ENCODE results near the gene PERM1. TPM values are rescaled to one million over a fixed set of nuclear protein-coding genes. Genes with fewer than 3 reads are reported as not detected.

Gene PERM1
- total and polyA plus RNA-seq, 9 of the 15 experiments (the other 6 are each of a cell fraction or from before 2014, with no cell fraction given) = not detected

DNA sequence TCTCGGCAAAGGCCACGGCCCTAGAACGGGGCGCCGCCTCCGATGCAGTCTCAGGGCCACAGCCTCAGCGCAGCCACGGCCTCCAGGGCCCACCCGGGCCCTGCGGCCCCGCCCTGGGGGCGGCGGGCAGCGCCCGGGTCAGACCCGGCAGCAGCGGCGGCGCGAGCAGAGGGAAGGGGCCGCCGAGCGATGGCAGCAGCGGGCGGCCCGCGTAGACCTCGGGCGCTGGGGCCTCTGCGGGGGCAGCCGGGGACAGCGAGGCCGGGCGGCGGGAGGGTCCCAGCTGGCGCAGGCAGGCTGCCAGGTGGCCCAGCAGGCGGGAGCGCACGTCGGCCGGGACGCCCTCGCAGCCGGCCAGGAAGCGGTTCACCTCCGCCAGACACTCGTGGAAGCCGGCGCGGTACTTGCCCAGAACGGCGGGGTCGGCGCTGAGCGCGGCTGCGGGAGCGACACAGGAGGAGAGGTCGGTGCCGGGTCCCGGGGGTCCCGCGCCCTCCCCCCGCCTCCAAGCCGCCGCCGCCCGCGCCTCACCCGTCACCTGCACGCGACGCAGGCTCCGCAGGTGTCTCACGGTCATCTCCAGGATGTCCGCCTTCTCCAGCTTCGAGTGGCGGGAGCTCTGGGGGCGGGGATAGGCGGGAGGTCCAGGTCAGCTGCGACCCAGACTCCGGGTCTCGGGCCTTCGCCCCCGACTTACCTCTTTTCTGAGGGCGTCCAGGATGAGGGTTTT is 17.3 kb upstream of the PERM1 start (continued):
- TF ChIP-seq, protein P1, sequence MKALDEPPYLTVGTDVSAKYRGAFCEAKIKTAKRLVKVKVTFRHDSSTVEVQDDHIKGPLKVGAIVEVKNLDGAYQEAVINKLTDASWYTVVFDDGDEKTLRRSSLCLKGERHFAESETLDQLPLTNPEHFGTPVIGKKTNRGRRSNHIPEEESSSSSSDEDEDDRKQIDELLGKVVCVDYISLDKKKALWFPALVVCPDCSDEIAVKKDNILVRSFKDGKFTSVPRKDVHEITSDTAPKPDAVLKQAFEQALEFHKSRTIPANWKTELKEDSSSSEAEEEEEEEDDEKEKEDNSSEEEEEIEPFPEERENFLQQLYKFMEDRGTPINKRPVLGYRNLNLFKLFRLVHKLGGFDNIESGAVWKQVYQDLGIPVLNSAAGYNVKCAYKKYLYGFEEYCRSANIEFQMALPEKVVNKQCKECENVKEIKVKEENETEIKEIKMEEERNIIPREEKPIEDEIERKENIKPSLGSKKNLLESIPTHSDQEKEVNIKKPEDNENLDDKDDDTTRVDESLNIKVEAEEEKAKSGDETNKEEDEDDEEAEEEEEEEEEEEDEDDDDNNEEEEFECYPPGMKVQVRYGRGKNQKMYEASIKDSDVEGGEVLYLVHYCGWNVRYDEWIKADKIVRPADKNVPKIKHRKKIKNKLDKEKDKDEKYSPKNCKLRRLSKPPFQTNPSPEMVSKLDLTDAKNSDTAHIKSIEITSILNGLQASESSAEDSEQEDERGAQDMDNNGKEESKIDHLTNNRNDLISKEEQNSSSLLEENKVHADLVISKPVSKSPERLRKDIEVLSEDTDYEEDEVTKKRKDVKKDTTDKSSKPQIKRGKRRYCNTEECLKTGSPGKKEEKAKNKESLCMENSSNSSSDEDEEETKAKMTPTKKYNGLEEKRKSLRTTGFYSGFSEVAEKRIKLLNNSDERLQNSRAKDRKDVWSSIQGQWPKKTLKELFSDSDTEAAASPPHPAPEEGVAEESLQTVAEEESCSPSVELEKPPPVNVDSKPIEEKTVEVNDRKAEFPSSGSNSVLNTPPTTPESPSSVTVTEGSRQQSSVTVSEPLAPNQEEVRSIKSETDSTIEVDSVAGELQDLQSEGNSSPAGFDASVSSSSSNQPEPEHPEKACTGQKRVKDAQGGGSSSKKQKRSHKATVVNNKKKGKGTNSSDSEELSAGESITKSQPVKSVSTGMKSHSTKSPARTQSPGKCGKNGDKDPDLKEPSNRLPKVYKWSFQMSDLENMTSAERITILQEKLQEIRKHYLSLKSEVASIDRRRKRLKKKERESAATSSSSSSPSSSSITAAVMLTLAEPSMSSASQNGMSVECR (CRISPR knock-in tag; IDR thresholded peaks at IDR 0.05) = peak; percentile 13; the same call in 1 of the 2 replicates
- TF ChIP-seq DDX20 (tag; IDR thresholded peaks at IDR 0.05; ENCODE audit: low read depth) = no peak
- TF ChIP-seq, protein P2, sequence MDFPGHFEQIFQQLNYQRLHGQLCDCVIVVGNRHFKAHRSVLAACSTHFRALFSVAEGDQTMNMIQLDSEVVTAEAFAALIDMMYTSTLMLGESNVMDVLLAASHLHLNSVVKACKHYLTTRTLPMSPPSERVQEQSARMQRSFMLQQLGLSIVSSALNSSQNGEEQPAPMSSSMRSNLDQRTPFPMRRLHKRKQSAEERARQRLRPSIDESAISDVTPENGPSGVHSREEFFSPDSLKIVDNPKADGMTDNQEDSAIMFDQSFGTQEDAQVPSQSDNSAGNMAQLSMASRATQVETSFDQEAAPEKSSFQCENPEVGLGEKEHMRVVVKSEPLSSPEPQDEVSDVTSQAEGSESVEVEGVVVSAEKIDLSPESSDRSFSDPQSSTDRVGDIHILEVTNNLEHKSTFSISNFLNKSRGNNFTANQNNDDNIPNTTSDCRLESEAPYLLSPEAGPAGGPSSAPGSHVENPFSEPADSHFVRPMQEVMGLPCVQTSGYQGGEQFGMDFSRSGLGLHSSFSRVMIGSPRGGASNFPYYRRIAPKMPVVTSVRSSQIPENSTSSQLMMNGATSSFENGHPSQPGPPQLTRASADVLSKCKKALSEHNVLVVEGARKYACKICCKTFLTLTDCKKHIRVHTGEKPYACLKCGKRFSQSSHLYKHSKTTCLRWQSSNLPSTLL (IDR thresholded peaks at IDR 0.05) = no peak
- no peak for TF ChIP-seq EP300 (IDR thresholded peaks at IDR 0.05; ENCODE audit: low read length)
- TF ChIP-seq TAF1 (IDR thresholded peaks at IDR 0.05; ENCODE audit: control insufficient read depth, extremely low read depth, insufficient read depth, low read length, severe bottlenecking) = peak; percentile 24
- TF ChIP-seq, protein P3, sequence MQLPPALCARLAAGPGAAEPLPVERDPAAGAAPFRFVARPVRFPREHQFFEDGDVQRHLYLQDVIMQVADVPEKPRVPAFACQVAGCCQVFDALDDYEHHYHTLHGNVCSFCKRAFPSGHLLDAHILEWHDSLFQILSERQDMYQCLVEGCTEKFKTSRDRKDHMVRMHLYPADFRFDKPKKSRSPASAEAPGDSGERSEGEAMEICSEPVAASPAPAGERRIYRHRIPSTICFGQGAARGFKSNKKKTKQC (CRISPR knock-in tag; IDR thresholded peaks at IDR 0.05) = no peak
- no peak for TF ChIP-seq SRSF1 (IDR thresholded peaks at IDR 0.05; ENCODE audit: low read depth, low read length)
- TF ChIP-seq CREBBP (IDR thresholded peaks at IDR 0.05; ENCODE audit: low read depth, low read length) = no peak
- no peak for TF ChIP-seq XRCC3 (IDR thresholded peaks at IDR 0.05)
- TF ChIP-seq MBD2 (IDR thresholded peaks at IDR 0.05; ENCODE audit: borderline replicate concordance, low read depth) = no peak
- peak; percentile 64 for TF ChIP-seq RBBP5 (IDR thresholded peaks at IDR 0.05; ENCODE audit: borderline replicate concordance, insufficient read depth, low read length, poor library complexity, severe bottlenecking)
- TF ChIP-seq KLF1 (tag; IDR thresholded peaks at IDR 0.05) = 0 out of 2 replicates have a peak, but pooled peaks have one; percentile 29
- TF ChIP-seq SREBF1 (IDR thresholded peaks at IDR 0.05; ENCODE audit: borderline replicate concordance, low read depth, low read length) = no peak
- TF ChIP-seq NELFE (IDR thresholded peaks at IDR 0.05; ENCODE audit: insufficient read depth, insufficient read length) = no peak
- TF ChIP-seq ZSCAN32 (CRISPR knock-in tag; IDR thresholded peaks at IDR 0.05) = no peak
- TF ChIP-seq HNRNPK (IDR thresholded peaks at IDR 0.05; ENCODE audit: low read depth, low read length, poor library complexity, severe bottlenecking) = peak; percentile 29
- no peak for TF ChIP-seq BRD9 (IDR thresholded peaks at IDR 0.05; ENCODE audit: low read depth, partially characterized antibody)
- no peak for TF ChIP-seq HOXB6 (CRISPR knock-in tag; IDR thresholded peaks at IDR 0.05; ENCODE audit: borderline replicate concordance)
- peak; percentile 5; the same call in 1 of the 2 replicates for TF ChIP-seq TEAD4 (IDR thresholded peaks at IDR 0.05; ENCODE audit: low read length)
- no peak for TF ChIP-seq TEAD4 (CRISPR knock-in tag; IDR thresholded peaks at IDR 0.05; ENCODE audit: borderline replicate concordance)
- TF ChIP-seq SIX5 (IDR thresholded peaks at IDR 0.05; ENCODE audit: borderline replicate concordance in 1 of 2, insufficient read depth in 1 of 2, low read depth in 1 of 2, low read length in 2 of 2) = no peak

Data from K562 (cell line).